ENCODE data around the gene DOK7.
"Not testable (repeated sequence)": the region's sequence is repeated elsewhere in the genome, so short reads cannot be mapped to it uniquely, and the experiment has no call there.

GRCh38 chr4:3535812-3536211 lies 72.7 kb downstream of the DOK7 start:
- TF ChIP-seq CTCF (conservative IDR thresholded peaks at IDR 0.05); ZFX (IDR thresholded peaks at IDR 0.05): not testable (repeated sequence)

Data from C4-2B (cell line).